B cell (primary cell): ENCODE measurements around the gene CRTC1. TPM values are rescaled to one million over a fixed set of nuclear protein-coding genes. Genes with fewer than 3 reads are reported as not detected.

Experiments used
- ATAC-seq: fragments of 200-7000 bp; cut with Tn5 transposase; one replicate; pipeline ENCODE4 v1.10.0; 2021; ENCODE audit warnings: low read depth, mild to moderate bottlenecking, moderate number of reproducible peaks, moderate library complexity
- CTCF ChIA-PET: fragments of 350-600 bp; sonication (Branson Sonifier 250); formaldehyde crosslinking; loops from one replicate; lab custom pipeline; 2021; ENCODE audit warnings: antibody characterized with exemption, inconsistent platforms; lab: Charles Lee
- POLR2A ChIA-PET: fragments of 350-600 bp; sonication (Branson Sonifier 250); formaldehyde crosslinking; loops from one replicate; lab custom pipeline; 2021; ENCODE audit warnings: antibody characterized with exemption; lab: Charles Lee
- DNase-seq: peaks from one replicate; pipeline ENCODE4 v3.0.0; 2013
- H2AFZ ChIP-seq: 2 replicates; pipeline ENCODE4 v1.6.1; 2012; ENCODE audit warnings: mild to moderate bottlenecking, low read depth, low read length; ENCODE audit not compliant: insufficient read depth, poor library complexity, severe bottlenecking
- H3K27ac ChIP-seq, 2 donors: 1 replicate in 1 of 2; 2 replicates in 1 of 2; pipeline ENCODE4 v1.5.1; 2012 to 2013; ENCODE audit warnings: low read length in 2 of 2, mild to moderate bottlenecking in 2 of 2, moderate library complexity in 1 of 2
- H3K27me3 ChIP-seq, 4 experiments: fragments of 200-600 bp in 1 of 4; sonication (generic) in 1 of 4; replicated peaks in 1 of 4; 1 replicate in 2 of 4; 2 replicates in 2 of 4; pipeline versions ENCODE4 v1.6.1 to v1.7.0; 2013 to 2016; ENCODE audit warnings: low read length in 3 of 4, mild to moderate bottlenecking in 2 of 4, mixed read lengths in 1 of 4, moderate library complexity in 1 of 4; ENCODE audit not compliant: insufficient read depth in 4 of 4, control insufficient read depth in 3 of 4; ENCODE audit errors: control extremely low read depth in 1 of 4
- H3K36me3 ChIP-seq, 2 experiments: replicated peaks in 1 of 2; 1 replicate in 1 of 2; 2 replicates in 1 of 2; pipeline versions ENCODE4 v1.6.1 to v1.7.1; 2013; ENCODE audit warnings: low read length in 1 of 2; ENCODE audit not compliant: insufficient read depth in 2 of 2, control insufficient read depth in 1 of 2; ENCODE audit errors: control extremely low read depth in 1 of 2, extremely low read depth in 1 of 2
- H3K4me1 ChIP-seq, 2 donors: fragments of 200-600 bp in 1 of 2; sonication (generic) in 1 of 2; 1 replicate in 1 of 2; 2 replicates in 1 of 2; pipeline versions ENCODE4 v1.5.1 to v1.6.1; 2013 to 2017; ENCODE audit warnings: low read length in 2 of 2; ENCODE audit not compliant: control insufficient read depth in 2 of 2, insufficient read depth in 2 of 2
- H3K4me2 ChIP-seq: replicated peaks from 2 replicates; pipeline ENCODE3; 2012; ENCODE audit warnings: mild to moderate bottlenecking, low read depth, low read length; ENCODE audit not compliant: poor library complexity, severe bottlenecking
- H3K4me3 ChIP-seq, 5 experiments: fragments of 200-600 bp in 1 of 5; sonication (generic) in 1 of 5; 1 replicate in 3 of 5; 2 replicates in 2 of 5; pipeline versions ENCODE4 v1.5.1 to v1.7.0; 2011 to 2016; ENCODE audit warnings: low read length in 4 of 5, mild to moderate bottlenecking in 4 of 5, low read depth in 2 of 5, control low read depth in 1 of 5, moderate library complexity in 1 of 5; ENCODE audit not compliant: insufficient read depth in 1 of 5; ENCODE audit errors: control extremely low read depth in 1 of 5, extremely low read depth in 1 of 5
- H3K79me2 ChIP-seq: fragments of 200-600 bp; sonication (generic); one replicate; pipeline ENCODE4 v1.6.0; 2016; ENCODE audit warnings: low read length; ENCODE audit not compliant: control insufficient read depth, insufficient read depth
- H3K9ac ChIP-seq: fragments of 200-600 bp; sonication (generic); 2 replicates; pipeline ENCODE4 v1.6.1; 2017; ENCODE audit warnings: mild to moderate bottlenecking, low read length, moderate library complexity
- H3K9me3 ChIP-seq, 3 donors: one replicate each; pipeline versions ENCODE4 v1.6.1 to v1.7.1; 2013; ENCODE audit warnings: low read length in 2 of 3; ENCODE audit not compliant: control insufficient read depth in 2 of 3, insufficient read depth in 1 of 3; ENCODE audit errors: control extremely low read depth in 1 of 3
- H4K20me1 ChIP-seq: 2 replicates; pipeline ENCODE4 v1.6.0; 2012; ENCODE audit warnings: mild to moderate bottlenecking, low read length; ENCODE audit not compliant: insufficient read depth, control insufficient read depth, poor library complexity, severe bottlenecking
- H3K27ac Mint-ChIP-seq: one replicate; pipeline ENCODE4 v1.8.0; 2021; ENCODE audit warnings: mixed read lengths
- H3K27me3 Mint-ChIP-seq: one replicate; pipeline ENCODE4 v1.8.0; 2021; ENCODE audit warnings: mixed read lengths
- H3K4me1 Mint-ChIP-seq: one replicate; pipeline ENCODE4 v1.8.0; 2021; ENCODE audit warnings: mixed read lengths
- H3K4me3 Mint-ChIP-seq: one replicate; pipeline ENCODE4 v1.8.0; 2021; ENCODE audit warnings: mixed read lengths
- H3K9me3 Mint-ChIP-seq: one replicate; pipeline ENCODE4 v1.8.0; 2022; ENCODE audit warnings: mixed read lengths; ENCODE audit not compliant: insufficient read depth
- EZH2 ChIP-seq: IDR thresholded peaks from 2 replicates; pipeline ENCODE4 v1.6.1; 2012; ENCODE audit warnings: borderline replicate concordance, low read depth, mild to moderate bottlenecking, moderate library complexity, low read length; ENCODE audit not compliant: insufficient read depth, poor library complexity, severe bottlenecking
- WGBS: methylation state at CpG from one replicate; pipeline ENCODE4 v1.1.5; 2013; ENCODE audit warnings: missing lambda C conversion rate; ENCODE audit not compliant: insufficient coverage; 5-methylcytosine and 5-hydroxymethylcytosine counted together
- intact Hi-C: fragments of 100-400 bp; cut with micrococcal nuclease; formaldehyde crosslinking; loops from one replicate; pipeline ENCODE4 v1.10.0; 2022
- polyA plus RNA-seq: library from polyadenylated mRNA; depleted of rRNA; stranded (reverse); fragments of >200 nt; gene quantifications from 2 replicates; pipeline ENCODE4 v1.2.3, GENCODE V29; 2012
- total RNA-seq, 2 donors: library from RNA; stranded (reverse); fragments of 120-200 nt in 1 of 2; gene quantifications; 1 replicate in 1 of 2; 2 replicates in 1 of 2; pipeline versions ENCODE4 v1.2.3 to v1.2.4, GENCODE V29; 2013 to 2022
- TF ChIP-seq, protein P1 (sequence below): fragments of 200-600 bp; IDR thresholded peaks from one replicate; pipeline ENCODE4 v1.8.0; 2022; ENCODE audit warnings: antibody characterized with exemption, mild to moderate bottlenecking

The CRTC1 gene
- total and polyA plus RNA-seq, 2 donors (not counting 1 experiment from before 2014, with no cell fraction given): 15.9 to 30.1 TPM

DNA sequence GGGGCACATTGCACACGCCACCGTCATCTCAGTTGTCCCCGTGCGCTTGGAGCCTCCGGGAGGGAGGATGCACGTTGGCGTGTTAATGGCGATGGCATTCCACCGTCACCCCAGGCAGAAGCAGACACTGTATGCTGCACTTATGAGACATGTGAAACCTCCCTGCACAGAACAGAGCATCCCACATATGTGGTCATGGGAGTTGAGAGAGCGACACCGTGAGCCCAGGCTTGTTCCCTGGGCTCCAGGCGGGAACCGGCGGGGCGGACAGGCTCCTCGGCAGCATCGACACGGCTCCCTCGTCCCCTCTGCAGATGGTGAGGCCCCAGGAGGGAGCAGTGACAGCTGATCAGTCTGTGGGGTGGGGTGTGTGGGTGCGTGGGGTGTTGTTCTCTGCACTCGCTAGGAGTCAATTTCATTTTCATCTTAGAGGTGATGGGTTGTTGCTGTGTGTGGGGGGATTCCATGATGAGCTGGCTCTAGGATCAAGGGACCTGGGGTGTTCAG, 40.4 kb downstream of the CRTC1 start:
- no peak overlapping the region for H3K27ac Mint-ChIP-seq

More for the DNA sequence above, 40.4 kb downstream of the CRTC1 start:
- Histone ChIP-seq H3K4me3 (no peak overlapping the region), H3K27me3 (no peaks in the 10 kb centered on the region), H3K4me2 (no peak overlapping the region), H3K79me2 (peaks cover 79% of the 10 kb centered on the region), H3K36me3 (peaks cover 0 to 11% of the 10 kb centered on the region in 2 experiments), H3K9me3 (no peaks in the 10 kb centered on the region), H3K4me1 (no peaks in the 10 kb centered on the region), H2AFZ (no peak overlapping the region), H4K20me1 (peaks cover 74% of the 10 kb centered on the region), H3K27ac (no peak overlapping the region), H3K9ac (no peak overlapping the region)
- WGBS: 89% methylated on average over 21 of the region's 21 CpGs
- TF ChIP-seq EZH2: no peak
- TF ChIP-seq, protein P1, sequence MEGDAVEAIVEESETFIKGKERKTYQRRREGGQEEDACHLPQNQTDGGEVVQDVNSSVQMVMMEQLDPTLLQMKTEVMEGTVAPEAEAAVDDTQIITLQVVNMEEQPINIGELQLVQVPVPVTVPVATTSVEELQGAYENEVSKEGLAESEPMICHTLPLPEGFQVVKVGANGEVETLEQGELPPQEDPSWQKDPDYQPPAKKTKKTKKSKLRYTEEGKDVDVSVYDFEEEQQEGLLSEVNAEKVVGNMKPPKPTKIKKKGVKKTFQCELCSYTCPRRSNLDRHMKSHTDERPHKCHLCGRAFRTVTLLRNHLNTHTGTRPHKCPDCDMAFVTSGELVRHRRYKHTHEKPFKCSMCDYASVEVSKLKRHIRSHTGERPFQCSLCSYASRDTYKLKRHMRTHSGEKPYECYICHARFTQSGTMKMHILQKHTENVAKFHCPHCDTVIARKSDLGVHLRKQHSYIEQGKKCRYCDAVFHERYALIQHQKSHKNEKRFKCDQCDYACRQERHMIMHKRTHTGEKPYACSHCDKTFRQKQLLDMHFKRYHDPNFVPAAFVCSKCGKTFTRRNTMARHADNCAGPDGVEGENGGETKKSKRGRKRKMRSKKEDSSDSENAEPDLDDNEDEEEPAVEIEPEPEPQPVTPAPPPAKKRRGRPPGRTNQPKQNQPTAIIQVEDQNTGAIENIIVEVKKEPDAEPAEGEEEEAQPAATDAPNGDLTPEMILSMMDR: no peak
- intact Hi-C loops: no loop called here
- Mint-ChIP-seq H3K27me3 (no peaks in the 10 kb centered on the region), H3K9me3 (no peaks in the 10 kb centered on the region), H3K4me3 (no peak overlapping the region), H3K4me1 (peaks cover 5% of the 10 kb centered on the region)
- ChIA-PET CTCF (no interaction called here), POLR2A (no interaction called here)
- no peak for ATAC-seq
- no peak for DNase-seq
